DMS79 treated with DMSO at 0.1 percent for 48 hours (cell line): ENCODE measurements around the gene GMDS.
"Not testable (repeated sequence)": the region's sequence is repeated elsewhere in the genome, so short reads cannot be mapped to it uniquely, and the experiment has no call there.

Experiments used
- DNase-seq: peaks from one replicate; lab custom pipeline; 2025; lab: John Stamatoyannopoulos, UW

GMDS gene

DNA sequence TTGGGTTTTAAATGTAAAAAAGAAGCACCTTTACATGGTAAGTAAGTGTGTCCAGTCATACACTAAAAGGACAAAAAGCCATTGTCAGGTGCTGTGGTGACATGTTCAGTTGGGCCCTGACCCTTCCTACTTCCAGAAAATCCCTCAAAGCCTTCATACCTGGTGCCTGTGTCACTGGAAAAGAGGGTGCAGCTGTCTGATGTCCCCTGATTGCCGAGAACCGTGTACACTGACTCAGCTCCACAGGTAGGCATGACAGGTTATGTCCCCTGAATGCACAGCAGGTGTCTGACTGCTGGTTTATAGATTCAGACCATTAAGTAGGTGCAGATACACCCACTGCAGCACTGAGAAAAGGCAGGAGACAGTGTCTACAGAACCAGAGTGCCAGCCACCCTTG, 536.6 kb downstream of the GMDS start:
- DNase-seq = no peak

- peak; percentile 43 for DNase-seq
Measured at GRCh38 chr6:1708122-1708521, 537.3 kb downstream of the GMDS start.

DNA sequence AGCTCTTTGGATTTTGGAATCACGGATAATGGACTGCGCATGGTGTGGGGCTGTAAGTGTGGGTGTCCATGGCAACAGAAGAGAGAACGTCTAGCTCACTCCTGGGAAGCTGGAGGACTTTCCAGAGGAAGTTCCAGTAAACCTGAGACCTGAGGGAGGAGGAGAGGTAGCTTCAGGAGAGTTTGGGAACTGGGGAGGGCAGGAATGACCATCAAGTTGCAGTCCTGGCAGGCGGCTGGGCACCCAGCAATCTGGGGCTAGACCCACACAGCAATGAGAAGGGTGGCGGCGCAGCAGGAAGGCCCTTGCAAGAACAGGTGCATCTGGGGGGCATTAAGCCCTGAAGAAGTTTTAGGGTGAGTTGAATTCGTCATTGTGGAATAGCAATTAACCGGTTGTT, 539.8 kb downstream of the GMDS start:
- no peak for DNase-seq

GRCh38 chr6:1705183-1705582, 540.2 kb downstream of the GMDS start:
- no peak for DNase-seq

GRCh38 chr6:1704711-1705110, 540.7 kb downstream of the GMDS start:
- DNase-seq = no peak

DNA sequence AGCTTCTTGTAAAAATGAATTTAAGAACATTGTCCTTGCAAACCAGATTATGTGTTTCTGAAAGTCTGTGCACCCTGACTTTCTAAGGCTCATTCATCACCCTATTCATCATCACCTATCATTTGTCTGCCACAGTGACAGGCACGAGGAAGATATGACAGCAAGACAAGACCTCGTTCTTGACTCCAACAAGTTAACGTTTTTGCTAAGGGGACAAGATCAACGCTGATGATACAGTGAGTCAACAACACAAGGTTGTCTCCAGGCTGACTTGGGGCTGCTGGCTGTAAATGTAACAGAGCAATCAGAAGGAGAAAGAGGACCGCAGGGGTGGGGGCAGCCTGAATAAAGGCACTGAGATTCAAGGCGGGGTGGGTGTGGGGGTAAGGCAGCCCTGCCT, 541.5 kb downstream of the GMDS start:
- no peak for DNase-seq

- no peak for DNase-seq
Measured at GRCh38 chr6:1703091-1703855, 542.1 kb downstream of the GMDS start.

DNA sequence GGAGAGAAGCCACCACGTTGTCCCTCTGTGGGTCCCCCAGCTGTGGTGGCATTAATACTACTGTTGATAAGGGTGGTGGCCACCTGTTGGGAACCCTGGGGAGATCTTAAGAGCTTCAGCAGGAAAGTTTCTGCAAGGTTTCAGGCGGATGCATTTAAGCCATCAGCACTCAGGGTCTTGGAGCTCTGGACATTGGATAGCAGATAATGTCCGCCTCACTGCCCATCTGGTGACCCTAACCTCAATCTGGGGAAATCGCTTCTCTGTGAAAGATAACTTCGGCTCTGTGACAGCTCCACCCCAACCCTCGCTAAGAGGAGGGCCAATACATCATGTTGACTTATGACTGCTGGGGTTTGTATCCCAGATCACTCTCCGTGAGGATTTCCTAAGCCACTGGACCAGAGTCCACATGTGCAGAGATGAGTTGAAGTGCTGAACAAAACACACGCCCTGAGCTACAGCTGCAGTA, 542.8 kb downstream of the GMDS start:
- no peak for DNase-seq

- DNase-seq = no peak
Measured at GRCh38 chr6:1701668-1702353, 543.6 kb downstream of the GMDS start.

GRCh38 chr6:1700278-1700967, 545.0 kb downstream of the GMDS start:
- DNase-seq = no peak

GRCh38 chr6:1698527-1698926, 546.9 kb downstream of the GMDS start:
- no peak for DNase-seq

DNA sequence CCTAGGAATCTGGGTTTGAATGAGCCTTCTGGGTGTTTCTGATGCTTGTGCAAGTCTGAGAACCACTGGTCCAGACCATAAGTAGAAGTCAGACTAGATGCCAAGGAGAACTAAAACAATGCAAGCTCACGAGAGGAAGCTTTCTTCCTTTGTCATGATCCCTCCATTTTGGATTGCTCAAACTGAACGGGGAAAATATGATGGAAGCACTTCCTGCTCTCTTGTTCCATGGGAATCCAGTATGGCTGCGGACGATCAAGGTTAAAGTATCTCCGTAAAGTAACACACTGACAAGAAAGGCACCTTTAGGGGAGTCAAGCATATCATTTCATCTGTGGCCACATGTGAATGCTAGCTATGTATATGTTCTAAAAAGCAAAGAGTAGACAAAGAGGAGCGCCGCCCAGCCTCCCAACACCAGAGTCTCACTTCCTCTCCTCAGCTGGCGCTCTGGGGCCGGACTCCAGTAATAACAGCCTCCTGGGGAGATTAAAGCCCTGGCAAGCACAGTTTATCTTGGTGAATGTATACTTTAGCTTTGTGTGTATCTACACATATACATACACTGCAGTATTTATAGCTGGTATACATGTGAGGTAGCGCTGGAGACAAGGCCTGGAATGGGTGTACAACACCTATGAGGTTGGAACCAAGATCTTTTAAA, 547.6 kb downstream of the GMDS start:
- no peak for DNase-seq

- DNase-seq = no peak
Measured at GRCh38 chr6:1696463-1696850, 548.9 kb downstream of the GMDS start.

GRCh38 chr6:1695546-1696462, 549.6 kb downstream of the GMDS start:
- no peak for DNase-seq

GRCh38 chr6:1691828-1692227, 553.6 kb downstream of the GMDS start:
- DNase-seq = not testable (repeated sequence)

DNA sequence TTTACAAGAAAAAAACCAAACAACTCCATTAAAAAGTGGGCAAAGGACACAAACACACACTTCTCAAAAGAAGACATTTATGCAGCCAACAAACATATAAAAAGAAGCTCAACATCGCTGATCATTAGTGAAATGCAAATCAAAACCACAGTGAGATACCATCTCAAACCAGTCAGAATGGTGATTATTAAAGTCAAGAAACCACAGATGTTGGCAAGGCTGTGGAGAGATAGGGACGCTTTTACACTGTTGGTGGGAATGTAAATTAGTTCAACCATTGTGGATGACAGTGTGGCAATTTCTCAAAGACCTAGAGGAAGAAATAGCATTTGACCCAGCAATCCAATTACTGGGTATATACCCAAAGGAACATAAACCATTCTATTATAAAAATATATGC, 554.7 kb downstream of the GMDS start:
- not testable (repeated sequence) for DNase-seq

DNA sequence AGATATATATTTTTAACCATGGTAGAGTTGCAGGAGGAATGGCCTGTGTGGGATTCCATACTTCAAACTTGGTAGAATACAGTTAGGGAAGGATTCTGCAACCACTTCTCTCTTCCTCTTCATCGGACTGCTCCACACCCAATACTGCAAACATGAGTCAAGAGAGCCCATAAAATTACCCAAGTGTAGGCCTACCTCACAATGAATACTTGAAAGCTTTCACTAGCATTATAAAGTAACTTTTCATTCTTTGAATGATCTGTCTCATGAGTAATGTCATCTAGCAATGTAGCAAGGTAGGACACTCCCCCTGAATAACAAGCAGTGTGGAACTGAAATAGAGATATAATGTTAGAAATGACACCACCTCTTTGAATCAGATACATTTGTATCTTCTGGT, 556.3 kb downstream of the GMDS start:
- no peak for DNase-seq

- no peak for DNase-seq
Measured at GRCh38 chr6:1688396-1688795, 557.0 kb downstream of the GMDS start.

GRCh38 chr6:1687402-1687801, 558.0 kb downstream of the GMDS start:
- no peak for DNase-seq

DNA sequence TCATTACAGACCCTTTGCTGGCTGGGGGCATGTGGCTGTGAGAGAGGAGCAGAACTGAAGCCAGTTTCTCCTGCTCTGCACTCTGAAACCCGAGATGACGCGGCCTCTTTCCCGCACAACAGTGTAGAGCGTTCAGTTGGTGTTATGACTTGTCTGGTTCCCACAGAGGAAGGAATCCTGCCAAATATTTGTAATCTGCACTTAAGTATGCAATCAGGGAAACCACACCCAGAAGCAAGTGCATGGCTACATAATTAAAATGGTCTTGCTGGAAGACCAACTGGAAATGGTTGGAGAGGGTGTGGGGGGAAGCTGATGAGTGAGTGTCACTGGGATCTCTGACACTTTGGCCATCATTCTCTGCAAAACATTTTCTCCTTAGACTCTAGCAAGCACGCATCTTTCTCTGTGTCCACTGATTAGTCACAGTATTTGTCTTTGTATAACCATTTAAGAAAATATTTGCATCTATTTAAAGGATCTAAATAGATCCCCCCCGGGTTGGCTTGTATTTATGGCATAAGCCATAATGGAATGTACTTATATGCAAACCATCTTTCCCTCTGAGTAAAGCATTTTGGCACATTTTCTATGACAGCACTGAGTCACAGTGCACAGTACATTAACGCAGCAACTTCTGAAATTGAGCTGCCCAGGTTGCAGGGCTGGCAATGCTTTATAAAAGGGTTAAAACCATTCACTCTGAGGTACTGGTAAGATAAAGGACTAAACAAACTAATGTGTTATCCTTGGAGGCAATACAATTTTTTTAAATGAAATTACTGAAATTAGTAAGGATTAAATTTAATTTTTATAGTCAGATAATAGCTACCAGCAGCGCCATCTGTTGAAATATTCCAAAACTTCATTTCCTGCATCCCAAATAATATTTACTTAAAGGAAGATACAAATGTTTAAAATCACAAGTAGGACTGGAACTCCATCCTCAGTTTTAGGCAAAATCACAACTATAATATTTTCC, 559.0 kb downstream of the GMDS start:
- DNase-seq = peak; percentile 67
